H9 (cell line): Measurements from ENCODE around the gene ZNF236. TPM values are rescaled to one million over a fixed set of nuclear protein-coding genes. Genes with fewer than 3 reads are reported as not detected.

Experiments used
- DNase-seq: peaks from one replicate; pipeline ENCODE4 v3.0.0-alpha.2; 2017
- H2AFZ ChIP-seq: one replicate; pipeline ENCODE4 v1.6.1; 2013; ENCODE audit warnings: mild to moderate bottlenecking, low read length, control low read depth, moderate library complexity
- H2AK5ac ChIP-seq: 2 replicates; pipeline ENCODE4 v1.6.1; 2013; ENCODE audit warnings: low read length, control low read depth, mixed read lengths; ENCODE audit not compliant: insufficient read length
- H2BK120ac ChIP-seq: one replicate; pipeline ENCODE4 v1.6.1; 2013; ENCODE audit warnings: low read depth, mild to moderate bottlenecking, low read length, control low read depth, inconsistent platforms; ENCODE audit not compliant: poor library complexity, severe bottlenecking
- H2BK12ac ChIP-seq: 2 replicates; pipeline ENCODE4 v1.6.1; 2013; ENCODE audit warnings: low read length, control low read depth, mixed read lengths, low read depth; ENCODE audit not compliant: insufficient read length
- H2BK15ac ChIP-seq: 2 replicates; pipeline ENCODE4 v1.6.1; 2013; ENCODE audit warnings: low read depth, low read length, control low read depth
- H2BK20ac ChIP-seq: one replicate; pipeline ENCODE4 v1.6.1; 2013; ENCODE audit warnings: low read depth, mild to moderate bottlenecking, low read length, control low read depth, inconsistent platforms; ENCODE audit not compliant: poor library complexity, severe bottlenecking
- H2BK5ac ChIP-seq: 2 replicates; pipeline ENCODE4 v1.6.1; 2013; ENCODE audit warnings: low read length, control low read depth, mixed read lengths; ENCODE audit not compliant: insufficient read length
- H3K14ac ChIP-seq: 2 replicates; pipeline ENCODE4 v1.6.1; 2013; ENCODE audit warnings: low read length, control low read depth; ENCODE audit not compliant: insufficient read depth
- H3K18ac ChIP-seq: 2 replicates; pipeline ENCODE4 v1.6.1; 2013; ENCODE audit warnings: low read depth, mild to moderate bottlenecking, mixed read lengths, low read length, control low read depth; ENCODE audit not compliant: insufficient read length
- H3K23ac ChIP-seq: 2 replicates; pipeline ENCODE4 v1.6.1; 2013; ENCODE audit warnings: low read length, control low read depth, mixed read lengths, low read depth; ENCODE audit not compliant: insufficient read length
- H3K23me2 ChIP-seq: 2 replicates; pipeline ENCODE4 v1.6.1; 2013; ENCODE audit warnings: low read depth, mild to moderate bottlenecking, mixed read lengths, low read length, control low read depth; ENCODE audit not compliant: insufficient read length, poor library complexity, severe bottlenecking
- H3K27ac ChIP-seq: 2 replicates; pipeline ENCODE4 v1.5.1; 2013; ENCODE audit warnings: low read length, control low read depth, mixed read lengths, low read depth; ENCODE audit not compliant: insufficient read length
- H3K27me3 ChIP-seq: 2 replicates; pipeline ENCODE4 v1.6.1; 2013; ENCODE audit warnings: low read length, control low read depth, inconsistent platforms; ENCODE audit not compliant: insufficient read depth
- H3K4ac ChIP-seq: 2 replicates; pipeline ENCODE4 v1.6.1; 2013; ENCODE audit warnings: low read depth, mild to moderate bottlenecking, control low read depth, inconsistent platforms, low read length, moderate library complexity
- H3K4me1 ChIP-seq: 2 replicates; pipeline ENCODE4 v1.6.1; 2013; ENCODE audit warnings: low read length, control low read depth, inconsistent platforms; ENCODE audit not compliant: insufficient read depth
- H3K4me2 ChIP-seq: 2 replicates; pipeline ENCODE4 v1.6.1; 2013; ENCODE audit warnings: low read length, control low read depth, mixed read lengths; ENCODE audit not compliant: insufficient read length, insufficient read depth
- H3K56ac ChIP-seq: 2 replicates; pipeline ENCODE4 v1.6.1; 2013; ENCODE audit warnings: low read depth, mild to moderate bottlenecking, mixed read lengths, low read length, control low read depth; ENCODE audit not compliant: insufficient read length
- H3K79me1 ChIP-seq: 2 replicates; pipeline ENCODE4 v1.6.1; 2013; ENCODE audit warnings: low read depth, mild to moderate bottlenecking, moderate library complexity, low read length, control low read depth, inconsistent platforms; ENCODE audit not compliant: insufficient read depth, poor library complexity, severe bottlenecking
- H3K79me2 ChIP-seq: 2 replicates; pipeline ENCODE4 v1.6.1; 2013; ENCODE audit warnings: low read length, control low read depth, inconsistent platforms; ENCODE audit not compliant: insufficient read depth
- H3K9ac ChIP-seq: 2 replicates; pipeline ENCODE4 v1.6.1; 2013; ENCODE audit warnings: low read length, control low read depth, mixed read lengths; ENCODE audit not compliant: insufficient read length; ENCODE audit errors: extremely low read depth
- H3K9me3 ChIP-seq: one replicate; pipeline ENCODE4 v1.6.1; 2013; ENCODE audit warnings: low read depth, low read length, inconsistent platforms; ENCODE audit not compliant: control insufficient read depth
- H3T11ph ChIP-seq: one replicate; pipeline ENCODE4 v1.6.1; 2013; ENCODE audit warnings: mild to moderate bottlenecking, low read length, control low read depth, inconsistent platforms
- H4K20me1 ChIP-seq: one replicate; pipeline ENCODE4 v1.6.1; 2013; ENCODE audit not compliant: control insufficient read depth, insufficient read length, insufficient read depth
- H4K5ac ChIP-seq: 2 replicates; pipeline ENCODE4 v1.6.1; 2013; ENCODE audit warnings: low read depth, mild to moderate bottlenecking, mixed read lengths, low read length, control low read depth; ENCODE audit not compliant: insufficient read length
- H4K8ac ChIP-seq: replicated peaks from 2 replicates; pipeline ENCODE4 v1.6.1; 2013; ENCODE audit warnings: low read length, control low read depth, mixed read lengths, low read depth; ENCODE audit not compliant: insufficient read length
- H4K91ac ChIP-seq: 2 replicates; pipeline ENCODE4 v1.6.1; 2013; ENCODE audit warnings: low read depth, mild to moderate bottlenecking, moderate library complexity, mixed read lengths, low read length, control low read depth; ENCODE audit not compliant: insufficient read length
- H3K27ac Mint-ChIP-seq, 3 experiments: 2 replicates in 2 of 3; 3 replicates in 1 of 3; pipeline ENCODE4 v1.8.0; 2020 to 2021; ENCODE audit warnings: mixed read lengths in 3 of 3, mild to moderate bottlenecking in 1 of 3, moderate library complexity in 1 of 3
- H3K27me3 Mint-ChIP-seq: 2 replicates; pipeline ENCODE4 v1.8.0; 2021; ENCODE audit warnings: low read depth, mild to moderate bottlenecking, moderate library complexity, mixed read lengths
- H3K36me3 Mint-ChIP-seq, 3 experiments: 2 replicates in 2 of 3; 3 replicates in 1 of 3; pipeline ENCODE4 v1.8.0; 2020 to 2021; ENCODE audit warnings: low read depth in 3 of 3, mixed read lengths in 3 of 3; ENCODE audit not compliant: insufficient read depth in 1 of 3
- H3K4me1 Mint-ChIP-seq, 2 experiments: 2 replicates each; pipeline ENCODE4 v1.8.0; 2020; ENCODE audit warnings: mixed read lengths in 2 of 2
- H3K4me3 Mint-ChIP-seq, 2 experiments: 2 replicates in 1 of 2; 3 replicates in 1 of 2; pipeline ENCODE4 v1.8.0; 2020 to 2021; ENCODE audit warnings: mild to moderate bottlenecking in 2 of 2, mixed read lengths in 2 of 2, moderate library complexity in 1 of 2
- H3K9me3 Mint-ChIP-seq, 2 experiments: 2 replicates in 1 of 2; 3 replicates in 1 of 2; pipeline ENCODE4 v1.8.0; 2020; ENCODE audit warnings: mild to moderate bottlenecking in 2 of 2, mixed read lengths in 2 of 2, moderate library complexity in 1 of 2
- CTCF ChIP-seq: fragments of 200-600 bp; sonication (generic); conservative IDR thresholded peaks from 3 replicates; pipeline ENCODE4 v1.8.0; 2021; ENCODE audit warnings: antibody characterized with exemption, mild to moderate bottlenecking
- WGBS: extraction: QIAGEN DNeasy Blood & Tissue Kit; methylation state at CpG from one replicate; pipeline ENCODE4 v1.1.7; 2013; ENCODE audit warnings: missing lambda C conversion rate, low lambda C conversion rate, mixed read lengths; ENCODE audit not compliant: insufficient read length; ENCODE audit errors: extremely low coverage; 5-methylcytosine and 5-hydroxymethylcytosine counted together
- total RNA-seq: library from RNA; stranded (reverse); gene quantifications from 2 replicates; pipeline ENCODE4 v1.2.1, GENCODE V29; 2021

The ZNF236 gene
- total RNA-seq, 1 experiment from 2014 or later, result 16.0 TPM

- DNase-seq, result no peak
- TF ChIP-seq CTCF, result no peak
- H3K36me3 Mint-ChIP-seq, result peaks cover 0 to 52% (median 40%) of the 10 kb centered on the region in 3 experiments; a peak in 6 of 7 replicates
These were observed 44.3 kb downstream of the ZNF236 start for GRCh38 chr18:76866666-76867065.

More at GRCh38 chr18:76866666-76867065, 44.3 kb downstream of the ZNF236 start:
- Histone ChIP-seq H3K18ac (no peak overlapping the region), H3K23me2 (no peaks in the 10 kb centered on the region), H2BK120ac (no peak overlapping the region), H3K23ac (no peak overlapping the region), H4K20me1 (no peaks in the 10 kb centered on the region), H3K79me1 (no peaks in the 10 kb centered on the region), H2AFZ (no peak overlapping the region), H4K8ac (no peak overlapping the region), H3K56ac (no peak overlapping the region), H2BK5ac (no peak overlapping the region), H3K4me1 (no peaks in the 10 kb centered on the region), H3K79me2 (no peaks in the 10 kb centered on the region), H4K5ac (no peak overlapping the region), H3K9ac (no peak overlapping the region), H3K14ac (no peak overlapping the region), H3K27me3 (no peaks in the 10 kb centered on the region), H4K91ac (no peak overlapping the region), H2BK20ac (no peak overlapping the region), H2AK5ac (no peak overlapping the region), H3K27ac (no peak overlapping the region), H2BK15ac (no peak overlapping the region), H3K4ac (no peak overlapping the region), H2BK12ac (no peak overlapping the region), H3K9me3 (no peaks in the 10 kb centered on the region), H3K4me2 (no peak overlapping the region), H3T11ph (no peak overlapping the region)
- Mint-ChIP-seq H3K4me3 (no peak overlapping the region), H3K4me1 (no peaks in the 10 kb centered on the region), H3K27ac (peak overlapping the region in 2 of 3 experiments; percentile 62 to 69; a peak in 4 of 7 replicates), H3K9me3 (no peaks in the 10 kb centered on the region), H3K27me3 (no peaks in the 10 kb centered on the region)
- WGBS, result no CpG with 5 or more reads among the region's 9 CpGs
